Peyer's patch (tissue), 4 donors: ENCODE data around the gene PTPRK. TPM values are rescaled to one million over a fixed set of nuclear protein-coding genes. Genes with fewer than 3 reads are reported as not detected.

ENCODE experiments used
- DNase-seq, 3 donors: peaks; one replicate each; pipeline ENCODE4 v3.0.0-alpha.2; 2017 to 2019
- H3K27ac ChIP-seq, 4 donors: fragments of 200-600 bp; sonication (generic); one replicate each; pipeline ENCODE4 v1.5.1; 2016 to 2019
- H3K27me3 ChIP-seq, 2 donors: fragments of 200-600 bp; sonication (generic); one replicate each; pipeline ENCODE4 v1.5.1; 2019
- H3K36me3 ChIP-seq, 3 donors: fragments of 200-600 bp; sonication (generic); one replicate each; pipeline ENCODE4 v1.5.1; 2016 to 2019
- H3K4me1 ChIP-seq, 4 donors: fragments of 200-600 bp; sonication (generic); one replicate each; pipeline ENCODE4 v1.5.1; 2016 to 2019
- H3K4me3 ChIP-seq, 4 donors: fragments of 200-600 bp; sonication (generic); 1 replicate in 3 of 4; 2 replicates in 1 of 4; pipeline ENCODE4 v1.5.1; 2016 to 2019; ENCODE audit warnings: mild to moderate bottlenecking in 1 of 4
- H3K9me3 ChIP-seq, 4 donors: fragments of 200-600 bp; sonication (generic); one replicate each; pipeline ENCODE4 v1.5.1; 2016 to 2019; ENCODE audit warnings: mild to moderate bottlenecking in 1 of 4
- CTCF ChIP-seq, 6 experiments: fragments of 450-650 bp in 4 of 6; fragments of 200-600 bp in 2 of 6; sonication (generic) in 1 of 6; IDR thresholded peaks; one replicate each; pipeline ENCODE4 v1.5.1; 2017 to 2019; ENCODE audit warnings: antibody characterized with exemption in 6 of 6, mild to moderate bottlenecking in 3 of 6, moderate library complexity in 1 of 6
- POLR2A ChIP-seq, 2 donors: fragments of 450-650 bp; IDR thresholded peaks; one replicate each; pipeline ENCODE4 v1.5.1; 2017; ENCODE audit warnings: antibody characterized with exemption in 2 of 2, mild to moderate bottlenecking in 2 of 2, moderate library complexity in 2 of 2
- total RNA-seq, 4 donors: library from RNA; depleted of rRNA; stranded (reverse); fragments of >200 nt; gene quantifications; one replicate each; pipeline ENCODE4 v1.1.0, GENCODE V29; 2016

PTPRK gene
- total RNA-seq, 4 donors from 2014 or later, result 109 to 192 (median 153) TPM

- Histone ChIP-seq H3K4me1 (peaks cover 0 to 6% (median 0%) of the 10 kb centered on the region in 4 donors), H3K27ac (peak overlapping the region in 2 of 4 donors; percentile 59 to 77), H3K27me3 (no peaks in the 10 kb centered on the region), H3K9me3 (no peaks in the 10 kb centered on the region), H3K36me3 (no peaks in the 10 kb centered on the region), H3K4me3 (peak overlapping the region in 2 of 4 donors; percentile 26 to 42)
- TF ChIP-seq CTCF (IDR thresholded peaks at IDR 0.05) (no peak), POLR2A (IDR thresholded peaks at IDR 0.05) (no peak)
- DNase-seq, result no peak
Observed at GRCh38 chr6:128479048-128479666, 41.2 kb downstream of the PTPRK start.

- Histone ChIP-seq H3K27me3 (no peaks in the 10 kb centered on the region), H3K4me3 (peak overlapping the region in 2 of 4 donors; percentile 26 to 42), H3K4me1 (peaks cover 0 to 6% (median 0%) of the 10 kb centered on the region in 4 donors), H3K9me3 (no peaks in the 10 kb centered on the region), H3K36me3 (no peaks in the 10 kb centered on the region), H3K27ac (peak overlapping the region in 2 of 4 donors; percentile 59 to 77)
- TF ChIP-seq CTCF (IDR thresholded peaks at IDR 0.05) (no peak), POLR2A (IDR thresholded peaks at IDR 0.05) (no peak)
- no peak for DNase-seq
Observed at GRCh38 chr6:128478230-128479047, 42.0 kb downstream of the PTPRK start.

GRCh38 chr6:128474933-128475332 is 45.5 kb downstream of the PTPRK start:
- H3K4me1 ChIP-seq, result peaks cover 0 to 13% (median 0%) of the 10 kb centered on the region in 4 donors
- no peaks in the 10 kb centered on the region for H3K9me3 ChIP-seq
- H3K4me3 ChIP-seq, result no peak overlapping the region
- H3K27me3 ChIP-seq, result no peaks in the 10 kb centered on the region
- TF ChIP-seq CTCF (IDR thresholded peaks at IDR 0.05) (no peak), POLR2A (IDR thresholded peaks at IDR 0.05) (no peak)
- H3K36me3 ChIP-seq, result no peaks in the 10 kb centered on the region
- DNase-seq, result no peak
- no peak overlapping the region for H3K27ac ChIP-seq

DNA sequence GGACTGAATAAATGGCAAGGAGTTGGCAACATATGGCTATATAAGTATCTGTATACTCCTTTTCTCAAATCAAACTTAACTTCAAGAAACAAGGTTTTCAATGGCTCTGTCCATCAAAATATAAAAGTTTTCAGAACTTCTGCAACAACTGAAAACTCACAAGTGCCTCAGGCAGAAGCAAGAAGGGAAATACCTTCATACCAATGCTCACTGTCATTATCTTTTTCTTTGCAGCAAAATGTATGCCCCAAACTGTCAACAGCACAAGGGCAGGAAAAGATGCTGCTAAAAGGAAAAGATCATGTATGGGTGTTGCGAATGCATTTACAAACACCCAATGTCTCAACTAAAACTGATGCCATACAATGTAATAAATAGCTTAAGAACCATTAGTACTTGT is 45.9 kb downstream of the PTPRK start:
- H3K27ac ChIP-seq, result no peak overlapping the region
- TF ChIP-seq POLR2A (IDR thresholded peaks at IDR 0.05) (no peak), CTCF (IDR thresholded peaks at IDR 0.05) (no peak)

GRCh38 chr6:128471907-128472306 is 48.5 kb downstream of the PTPRK start:
- H3K36me3 ChIP-seq, result no peaks in the 10 kb centered on the region
- no peak for DNase-seq
- TF ChIP-seq CTCF (IDR thresholded peaks at IDR 0.05) (no peak), POLR2A (IDR thresholded peaks at IDR 0.05) (no peak)
- H3K4me1 ChIP-seq, result peaks cover 0 to 7% (median 0%) of the 10 kb centered on the region in 4 donors
- no peak overlapping the region for H3K4me3 ChIP-seq
- H3K9me3 ChIP-seq, result no peaks in the 10 kb centered on the region
- H3K27me3 ChIP-seq, result no peaks in the 10 kb centered on the region
- no peak overlapping the region for H3K27ac ChIP-seq

More for the DNA sequence above, 45.9 kb downstream of the PTPRK start:
- Histone ChIP-seq H3K4me3 (no peak overlapping the region), H3K27me3 (no peaks in the 10 kb centered on the region), H3K4me1 (peaks cover 0 to 13% (median 0%) of the 10 kb centered on the region in 4 donors), H3K36me3 (no peaks in the 10 kb centered on the region), H3K9me3 (no peaks in the 10 kb centered on the region)
- no peak for DNase-seq
